ENCODE data around the gene RAD51AP2.

The RAD51AP2 gene

DNA sequence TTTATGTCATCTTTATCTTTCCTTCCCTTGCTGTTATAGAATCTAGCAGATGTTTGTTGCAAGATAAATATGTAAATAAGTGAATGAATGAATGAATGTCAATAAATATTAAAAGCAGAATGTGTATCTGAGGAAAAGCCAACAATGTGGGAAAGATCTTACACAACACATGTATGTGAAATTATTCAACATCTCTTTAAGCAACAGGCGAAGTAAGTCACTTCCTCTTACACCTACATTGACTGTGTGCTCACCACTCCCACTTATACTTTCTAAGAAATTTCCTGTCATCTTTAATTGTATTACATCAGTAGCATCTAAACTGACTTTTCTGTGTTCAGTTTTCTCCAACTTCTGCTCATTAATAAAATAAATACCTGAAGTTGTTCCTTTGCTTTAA is 43.0 kb downstream of the RAD51AP2 start:
- no peak overlapping the region for H3K14ac ChIP-seq (ENCODE audit: low read length in 2 of 2)
- no peak overlapping the region for H3K27ac ChIP-seq (ENCODE audit: low read length, poor library complexity, severe bottlenecking)
- H3K36me3 ChIP-seq (ENCODE audit: control insufficient read depth in 1 of 2, insufficient read depth in 2 of 2, low read depth in 1 of 2, low read length in 2 of 2), result no peaks in the 10 kb centered on the region
- no peak overlapping the region for H2BK5ac ChIP-seq (ENCODE audit: low read depth, low read length, poor library complexity, severe bottlenecking)
- H2BK120ac ChIP-seq (ENCODE audit: low read depth, low read length), result no peak overlapping the region
- no peak overlapping the region for H3K9ac ChIP-seq (ENCODE audit: low read length)
- no peak overlapping the region for H4K91ac ChIP-seq (ENCODE audit: low read length)
- WGBS, result 88% methylated on average over 1 of the region's 1 CpG
- H2BK15ac ChIP-seq (ENCODE audit: low read depth, poor library complexity, severe bottlenecking), result no peak overlapping the region
- no peak overlapping the region for H3K4ac ChIP-seq (ENCODE audit: low read depth in 1 of 2, low read length in 2 of 2)
- no peak for DNase-seq
- no peak overlapping the region for H2BK12ac ChIP-seq (ENCODE audit: low read length in 2 of 2)
- H2AK5ac ChIP-seq (ENCODE audit: low read length, severe bottlenecking), result no peak overlapping the region
- no peak overlapping the region for H4K8ac ChIP-seq (ENCODE audit: low read length)
- H3K4me3 ChIP-seq (ENCODE audit: insufficient read depth in 1 of 2, low read depth in 1 of 2, low read length in 2 of 2), result no peak overlapping the region
- H3K18ac ChIP-seq (ENCODE audit: low read depth in 1 of 2, low read length in 2 of 2), result no peak overlapping the region
- no peak overlapping the region for H3K4me2 ChIP-seq (ENCODE audit: low read length, poor library complexity, severe bottlenecking)
- peaks cover 1% of the 10 kb centered on the region for H3K4me1 ChIP-seq (ENCODE audit: control insufficient read depth, insufficient read depth, low read depth, low read length)
- no peaks in the 10 kb centered on the region for H3K27me3 ChIP-seq (ENCODE audit: control insufficient read depth in 1 of 2, insufficient read depth in 1 of 2, low read length in 2 of 2)
- no peak overlapping the region for H2AFZ ChIP-seq (ENCODE audit: low read depth, low read length)
- H3K23ac ChIP-seq (ENCODE audit: low read length in 2 of 2), result no peak overlapping the region
- H3K9me3 ChIP-seq (ENCODE audit: control insufficient read depth, low read length), result peaks cover 2% of the 10 kb centered on the region
- no peaks in the 10 kb centered on the region for H3K79me1 ChIP-seq (replicated peaks; ENCODE audit: low read length, poor library complexity, severe bottlenecking)

DNA sequence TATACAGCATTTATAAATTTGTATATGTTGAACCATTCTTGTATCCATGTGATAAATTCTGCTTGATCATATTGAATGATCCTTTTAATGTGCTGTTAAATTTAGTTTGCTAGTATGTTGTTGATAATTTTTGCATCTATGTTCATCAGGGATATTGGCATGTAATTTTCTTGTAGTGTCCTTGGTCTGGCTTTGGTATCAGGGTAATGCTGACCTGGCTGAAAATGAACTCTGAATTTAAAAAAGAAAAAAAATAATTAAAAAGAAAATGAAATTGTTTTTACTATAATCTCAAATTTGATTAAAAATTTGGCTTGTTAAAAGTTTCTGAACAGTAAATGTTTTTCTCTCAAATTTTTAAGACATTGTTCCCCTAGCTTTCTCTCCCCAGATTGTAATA is 46.3 kb downstream of the RAD51AP2 start:
- Histone ChIP-seq H3K18ac (ENCODE audit: low read depth in 1 of 2, low read length in 2 of 2) (no peak overlapping the region), H3K23ac (ENCODE audit: low read length in 2 of 2) (no peak overlapping the region), H3K9me3 (ENCODE audit: control insufficient read depth, low read length) (peaks cover 17% of the 10 kb centered on the region), H2BK120ac (ENCODE audit: low read depth, low read length) (no peak overlapping the region), H2BK15ac (ENCODE audit: low read depth, poor library complexity, severe bottlenecking) (no peak overlapping the region), H2BK12ac (ENCODE audit: low read length in 2 of 2) (no peak overlapping the region), H3K27ac (ENCODE audit: low read length, poor library complexity, severe bottlenecking) (no peak overlapping the region), H3K27me3 (ENCODE audit: control insufficient read depth in 1 of 2, insufficient read depth in 1 of 2, low read length in 2 of 2) (no peaks in the 10 kb centered on the region), H3K4me3 (ENCODE audit: insufficient read depth in 1 of 2, low read depth in 1 of 2, low read length in 2 of 2) (no peak overlapping the region), H4K8ac (ENCODE audit: low read length) (no peak overlapping the region), H3K36me3 (ENCODE audit: control insufficient read depth in 1 of 2, insufficient read depth in 2 of 2, low read depth in 1 of 2, low read length in 2 of 2) (no peaks in the 10 kb centered on the region), H3K9ac (ENCODE audit: low read length) (no peak overlapping the region), H2AFZ (ENCODE audit: low read depth, low read length) (no peak overlapping the region), H3K14ac (ENCODE audit: low read length in 2 of 2) (no peak overlapping the region), H3K79me1 (replicated peaks; ENCODE audit: low read length, poor library complexity, severe bottlenecking) (no peaks in the 10 kb centered on the region), H3K4ac (ENCODE audit: low read depth in 1 of 2, low read length in 2 of 2) (no peak overlapping the region), H2BK5ac (ENCODE audit: low read depth, low read length, poor library complexity, severe bottlenecking) (no peak overlapping the region), H4K91ac (ENCODE audit: low read length) (no peak overlapping the region), H3K4me1 (ENCODE audit: control insufficient read depth, insufficient read depth, low read depth, low read length) (peaks cover 1% of the 10 kb centered on the region), H2AK5ac (ENCODE audit: low read length, severe bottlenecking) (no peak overlapping the region), H3K4me2 (ENCODE audit: low read length, poor library complexity, severe bottlenecking) (no peak overlapping the region)
- no peak for DNase-seq

DNA sequence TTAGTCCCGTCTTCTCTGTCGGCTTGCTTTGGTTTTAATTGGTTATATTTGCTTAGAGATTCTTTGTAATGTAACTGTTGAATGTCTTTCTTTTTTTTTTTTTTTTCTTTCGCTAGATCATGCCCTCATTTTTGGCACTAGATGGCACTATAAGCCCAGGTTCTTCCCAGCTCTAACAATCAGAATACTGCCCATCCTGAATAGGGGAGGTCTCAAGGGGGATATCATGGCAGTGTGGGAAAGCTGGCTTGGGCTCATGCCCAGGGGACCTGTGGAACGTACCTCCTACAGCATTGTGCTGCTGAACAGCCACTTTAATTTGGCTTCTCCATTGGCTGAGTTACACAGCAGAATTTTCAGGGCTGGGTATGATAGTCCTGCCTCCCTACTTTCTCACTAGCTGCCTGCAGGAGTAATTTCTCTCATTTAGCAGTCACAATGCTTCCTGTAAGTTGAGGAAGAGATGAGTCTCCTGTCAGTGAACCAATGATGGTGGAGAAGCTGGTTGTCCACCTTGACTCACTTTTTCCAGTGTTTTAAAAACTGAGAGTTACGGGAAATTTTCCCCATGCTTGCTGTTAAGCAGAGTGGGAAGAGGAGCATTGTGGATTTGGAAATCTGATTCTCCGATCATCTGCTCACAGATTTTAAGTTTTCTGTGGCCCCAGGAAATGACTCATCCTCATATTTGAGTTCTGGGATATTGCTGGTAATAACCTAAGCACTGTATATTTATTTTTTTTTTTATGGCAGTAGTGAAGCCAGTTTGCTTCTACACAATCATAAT is 47.2 kb downstream of the RAD51AP2 start:
- Histone ChIP-seq H3K9ac (ENCODE audit: low read length) (no peak overlapping the region), H3K23ac (ENCODE audit: low read length in 2 of 2) (no peak overlapping the region), H4K91ac (ENCODE audit: low read length) (no peak overlapping the region), H3K4me1 (ENCODE audit: control insufficient read depth, insufficient read depth, low read depth, low read length) (peaks cover 1% of the 10 kb centered on the region), H4K8ac (ENCODE audit: low read length) (no peak overlapping the region), H3K27me3 (ENCODE audit: control insufficient read depth in 1 of 2, insufficient read depth in 1 of 2, low read length in 2 of 2) (no peaks in the 10 kb centered on the region), H2AFZ (ENCODE audit: low read depth, low read length) (no peak overlapping the region), H3K18ac (ENCODE audit: low read depth in 1 of 2, low read length in 2 of 2) (peak overlapping the region in 1 of 2 experiments; percentile 21), H3K4me3 (ENCODE audit: insufficient read depth in 1 of 2, low read depth in 1 of 2, low read length in 2 of 2) (no peak overlapping the region), H3K4ac (ENCODE audit: low read depth in 1 of 2, low read length in 2 of 2) (peak overlapping the region in 1 of 2 experiments; percentile 35), H3K36me3 (ENCODE audit: control insufficient read depth in 1 of 2, insufficient read depth in 2 of 2, low read depth in 1 of 2, low read length in 2 of 2) (no peaks in the 10 kb centered on the region), H3K9me3 (ENCODE audit: control insufficient read depth, low read length) (peaks cover 17% of the 10 kb centered on the region), H3K27ac (ENCODE audit: low read length, poor library complexity, severe bottlenecking) (peak overlapping the region; percentile 59), H2AK5ac (ENCODE audit: low read length, severe bottlenecking) (peak overlapping the region; percentile 9), H3K4me2 (ENCODE audit: low read length, poor library complexity, severe bottlenecking) (no peak overlapping the region), H2BK5ac (ENCODE audit: low read depth, low read length, poor library complexity, severe bottlenecking) (no peak overlapping the region), H2BK120ac (ENCODE audit: low read depth, low read length) (no peak overlapping the region), H2BK12ac (ENCODE audit: low read length in 2 of 2) (no peak overlapping the region), H3K79me1 (replicated peaks; ENCODE audit: low read length, poor library complexity, severe bottlenecking) (no peaks in the 10 kb centered on the region), H3K14ac (ENCODE audit: low read length in 2 of 2) (no peak overlapping the region), H2BK15ac (ENCODE audit: low read depth, poor library complexity, severe bottlenecking) (no peak overlapping the region)
- peak; percentile 54 for DNase-seq
- WGBS, result 65% methylated on average over 5 of the region's 6 CpGs

DNA sequence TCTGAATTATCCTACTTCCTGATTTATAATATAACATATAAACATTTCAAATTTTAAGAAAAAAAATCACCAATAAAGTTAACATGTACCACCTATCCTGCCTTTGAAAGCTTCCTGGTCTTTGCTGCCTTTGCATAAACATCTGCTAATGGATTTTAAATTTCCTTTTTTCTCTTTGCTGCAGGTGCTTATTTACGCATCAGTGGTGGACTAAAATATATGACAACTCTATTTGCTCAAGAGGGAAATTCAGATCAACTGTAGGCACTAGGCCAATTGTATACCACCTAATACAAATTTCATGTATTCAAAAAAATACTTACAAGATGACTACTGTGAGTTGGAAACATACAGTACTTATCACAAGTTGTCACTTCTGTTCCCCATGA is 57.2 kb downstream of the RAD51AP2 start:
- peaks cover 0 to 4% of the 10 kb centered on the region in 2 experiments for H3K27me3 ChIP-seq (ENCODE audit: control insufficient read depth in 1 of 2, insufficient read depth in 1 of 2, low read length in 2 of 2)
- no peaks in the 10 kb centered on the region for H3K36me3 ChIP-seq (ENCODE audit: control insufficient read depth in 1 of 2, insufficient read depth in 2 of 2, low read depth in 1 of 2, low read length in 2 of 2)
- no peak overlapping the region for H4K8ac ChIP-seq (ENCODE audit: low read length)
- peak overlapping the region; percentile 87 for H2BK5ac ChIP-seq (ENCODE audit: low read depth, low read length, poor library complexity, severe bottlenecking)
- H3K14ac ChIP-seq (ENCODE audit: low read length in 2 of 2), result no peak overlapping the region
- H3K4me3 ChIP-seq (ENCODE audit: insufficient read depth in 1 of 2, low read depth in 1 of 2, low read length in 2 of 2), result no peak overlapping the region
- WGBS, result no CpG with 5 or more reads among the region's 1 CpG
- no peak overlapping the region for H3K23ac ChIP-seq (ENCODE audit: low read length in 2 of 2)
- no peak overlapping the region for H2AFZ ChIP-seq (ENCODE audit: low read depth, low read length)
- no peak overlapping the region for H3K9ac ChIP-seq (ENCODE audit: low read length)
- no peak overlapping the region for H2AK5ac ChIP-seq (ENCODE audit: low read length, severe bottlenecking)
- no peak overlapping the region for H3K4ac ChIP-seq (ENCODE audit: low read depth in 1 of 2, low read length in 2 of 2)
- H3K79me1 ChIP-seq (replicated peaks; ENCODE audit: low read length, poor library complexity, severe bottlenecking), result no peaks in the 10 kb centered on the region
- no peaks in the 10 kb centered on the region for H3K9me3 ChIP-seq (ENCODE audit: control insufficient read depth, low read length)
- H4K91ac ChIP-seq (ENCODE audit: low read length), result no peak overlapping the region
- no peak for DNase-seq
- no peak overlapping the region for H2BK120ac ChIP-seq (ENCODE audit: low read depth, low read length)
- no peak overlapping the region for H3K18ac ChIP-seq (ENCODE audit: low read depth in 1 of 2, low read length in 2 of 2)
- no peaks in the 10 kb centered on the region for H3K4me1 ChIP-seq (ENCODE audit: control insufficient read depth, insufficient read depth, low read depth, low read length)
- no peak overlapping the region for H3K27ac ChIP-seq (ENCODE audit: low read length, poor library complexity, severe bottlenecking)
- no peak overlapping the region for H2BK12ac ChIP-seq (ENCODE audit: low read length in 2 of 2)
- H2BK15ac ChIP-seq (ENCODE audit: low read depth, poor library complexity, severe bottlenecking), result no peak overlapping the region
- no peak overlapping the region for H3K4me2 ChIP-seq (ENCODE audit: low read length, poor library complexity, severe bottlenecking)

Measured in mesenchymal stem cell (in vitro differentiated cells and primary cell).